Measurements from ENCODE around the gene MINDY4.

MINDY4 gene

DNA sequence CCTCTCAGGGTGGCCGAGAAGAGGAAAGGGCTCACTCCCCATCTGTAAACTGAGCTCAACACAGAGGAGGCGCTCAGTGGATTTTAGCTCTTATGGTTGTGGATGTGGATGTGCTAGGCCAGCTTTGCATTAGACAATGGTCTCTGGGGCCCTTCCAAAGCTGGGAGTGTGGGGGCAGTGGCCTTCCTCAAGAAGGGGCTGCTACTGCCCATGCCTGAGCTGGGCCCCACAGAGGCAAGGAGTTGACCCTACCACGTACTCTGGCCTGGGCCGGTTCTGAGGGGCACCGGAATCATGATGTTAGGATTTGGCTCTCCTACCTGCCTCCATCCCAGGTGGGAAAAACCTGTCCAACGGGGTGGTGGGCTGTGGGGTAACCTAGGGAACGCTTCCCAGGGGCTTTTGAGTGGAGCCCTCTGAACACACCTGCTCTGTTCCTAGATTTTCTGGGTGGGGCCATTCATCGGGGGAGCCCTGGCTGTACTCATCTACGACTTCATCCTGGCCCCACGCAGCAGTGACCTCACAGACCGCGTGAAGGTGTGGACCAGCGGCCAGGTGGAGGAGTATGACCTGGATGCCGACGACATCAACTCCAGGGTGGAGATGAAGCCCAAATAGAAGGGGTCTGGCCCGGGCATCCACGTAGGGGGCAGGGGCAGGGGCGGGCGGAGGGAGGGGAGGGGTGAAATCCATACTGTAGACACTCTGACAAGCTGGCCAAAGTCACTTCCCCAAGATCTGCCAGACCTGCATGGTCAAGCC is 152.0 kb downstream of the MINDY4 start:
- DNase-seq (ENCODE audit: low read depth), result no peak
- no peak overlapping the region for H3K4me3 ChIP-seq (ENCODE audit: low read length)
- TF ChIP-seq, protein P1, sequence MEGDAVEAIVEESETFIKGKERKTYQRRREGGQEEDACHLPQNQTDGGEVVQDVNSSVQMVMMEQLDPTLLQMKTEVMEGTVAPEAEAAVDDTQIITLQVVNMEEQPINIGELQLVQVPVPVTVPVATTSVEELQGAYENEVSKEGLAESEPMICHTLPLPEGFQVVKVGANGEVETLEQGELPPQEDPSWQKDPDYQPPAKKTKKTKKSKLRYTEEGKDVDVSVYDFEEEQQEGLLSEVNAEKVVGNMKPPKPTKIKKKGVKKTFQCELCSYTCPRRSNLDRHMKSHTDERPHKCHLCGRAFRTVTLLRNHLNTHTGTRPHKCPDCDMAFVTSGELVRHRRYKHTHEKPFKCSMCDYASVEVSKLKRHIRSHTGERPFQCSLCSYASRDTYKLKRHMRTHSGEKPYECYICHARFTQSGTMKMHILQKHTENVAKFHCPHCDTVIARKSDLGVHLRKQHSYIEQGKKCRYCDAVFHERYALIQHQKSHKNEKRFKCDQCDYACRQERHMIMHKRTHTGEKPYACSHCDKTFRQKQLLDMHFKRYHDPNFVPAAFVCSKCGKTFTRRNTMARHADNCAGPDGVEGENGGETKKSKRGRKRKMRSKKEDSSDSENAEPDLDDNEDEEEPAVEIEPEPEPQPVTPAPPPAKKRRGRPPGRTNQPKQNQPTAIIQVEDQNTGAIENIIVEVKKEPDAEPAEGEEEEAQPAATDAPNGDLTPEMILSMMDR (conservative IDR thresholded peaks at IDR 0.05; ENCODE audit: low read length), result no peak

DNA sequence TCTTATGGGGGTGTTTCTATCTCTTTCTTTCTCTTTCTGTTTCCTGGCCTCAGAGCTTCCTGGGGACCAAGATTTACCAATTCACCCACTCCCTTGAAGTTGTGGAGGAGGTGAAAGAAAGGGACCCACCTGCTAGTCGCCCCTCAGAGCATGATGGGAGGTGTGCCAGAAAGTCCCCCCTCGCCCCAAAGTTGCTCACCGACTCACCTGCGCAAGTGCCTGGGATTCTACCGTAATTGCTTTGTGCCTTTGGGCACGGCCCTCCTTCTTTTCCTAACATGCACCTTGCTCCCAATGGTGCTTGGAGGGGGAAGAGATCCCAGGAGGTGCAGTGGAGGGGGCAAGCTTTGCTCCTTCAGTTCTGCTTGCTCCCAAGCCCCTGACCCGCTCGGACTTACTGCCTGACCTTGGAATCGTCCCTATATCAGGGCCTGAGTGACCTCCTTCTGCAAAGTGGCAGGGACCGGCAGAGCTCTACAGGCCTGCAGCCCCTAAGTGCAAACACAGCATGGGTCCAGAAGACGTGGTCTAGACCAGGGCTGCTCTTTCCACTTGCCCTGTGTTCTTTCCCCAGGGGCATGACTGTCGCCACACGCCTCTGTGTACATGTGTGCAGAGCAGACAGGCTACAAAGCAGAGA is 152.7 kb downstream of the MINDY4 start:
- TF ChIP-seq, protein P1 (conservative IDR thresholded peaks at IDR 0.05; ENCODE audit: low read length), result no peak
- H3K4me3 ChIP-seq (ENCODE audit: low read length), result no peak overlapping the region
- DNase-seq (ENCODE audit: low read depth), result no peak

- no peak overlapping the region for H3K4me3 ChIP-seq (ENCODE audit: low read length)
- no peak for DNase-seq (ENCODE audit: low read depth)
- TF ChIP-seq, protein P1 (conservative IDR thresholded peaks at IDR 0.05; ENCODE audit: low read length), result no peak
These were observed 153.4 kb downstream of the MINDY4 start for GRCh38 chr7:30924624-30925023.

DNA sequence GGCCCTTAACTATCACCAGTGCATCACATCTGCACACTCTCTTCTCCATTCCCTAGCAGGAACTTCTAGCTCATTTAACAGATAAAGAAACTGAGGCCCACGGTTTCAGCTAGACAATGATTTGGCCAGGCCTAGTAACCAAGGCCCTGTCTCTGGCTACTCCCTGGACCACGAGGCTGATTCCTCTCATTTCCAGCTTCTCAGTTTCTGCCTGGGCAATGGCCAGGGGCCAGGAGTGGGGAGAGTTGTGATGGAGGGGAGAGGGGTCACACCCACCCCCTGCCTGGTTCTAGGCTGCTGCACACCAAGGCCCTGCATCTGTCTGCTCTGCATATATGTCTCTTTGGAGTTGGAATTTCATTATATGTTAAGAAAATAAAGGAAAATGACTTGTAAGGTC is 153.9 kb downstream of the MINDY4 start:
- no peak overlapping the region for H3K4me3 ChIP-seq (ENCODE audit: low read length)
- no peak for DNase-seq (ENCODE audit: low read depth)
- TF ChIP-seq, protein P1 (conservative IDR thresholded peaks at IDR 0.05; ENCODE audit: low read length), result no peak

GRCh38 chr7:30925913-30926312 is 154.7 kb downstream of the MINDY4 start:
- TF ChIP-seq, protein P1 (conservative IDR thresholded peaks at IDR 0.05; ENCODE audit: low read length), result no peak
- no peak for DNase-seq (ENCODE audit: low read depth)
- no peak overlapping the region for H3K4me3 ChIP-seq (ENCODE audit: low read length)

GRCh38 chr7:30926313-30926712 is 155.1 kb downstream of the MINDY4 start:
- H3K4me3 ChIP-seq (ENCODE audit: low read length), result no peak overlapping the region
- DNase-seq (ENCODE audit: low read depth), result no peak
- TF ChIP-seq, protein P1 (conservative IDR thresholded peaks at IDR 0.05; ENCODE audit: low read length), result no peak

DNA sequence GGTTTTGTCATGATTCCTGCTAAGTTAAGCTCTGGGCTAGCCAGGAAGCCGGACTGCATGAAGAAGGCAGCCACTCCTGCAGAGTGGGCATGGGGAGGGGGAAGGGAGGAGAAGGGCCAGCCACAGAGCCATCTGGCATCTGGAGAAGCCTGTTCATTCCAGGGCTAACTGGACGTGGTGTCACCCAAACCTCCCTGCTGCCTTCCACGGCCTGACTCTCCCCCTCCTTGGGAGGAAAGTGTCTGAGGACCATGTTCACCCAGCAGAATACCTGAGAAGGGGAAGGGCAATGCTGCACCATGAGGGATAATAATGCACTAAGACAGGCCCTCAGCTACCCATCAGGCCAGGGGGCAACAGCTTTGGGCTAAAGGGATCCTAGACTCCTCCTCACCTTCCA is 155.8 kb downstream of the MINDY4 start:
- no peak for DNase-seq (ENCODE audit: low read depth)
- TF ChIP-seq, protein P1 (conservative IDR thresholded peaks at IDR 0.05; ENCODE audit: low read length), result no peak
- H3K4me3 ChIP-seq (ENCODE audit: low read length), result no peak overlapping the region
